ENCODE data around the gene LPAR6.

GRCh38 chr13:48431431-48431830, 18.5 kb upstream of the LPAR6 start:
- TF ChIP-seq EZH2 (IDR thresholded peaks at IDR 0.05; ENCODE audit: borderline replicate concordance, low read length) (no peak), CTCF (IDR thresholded peaks at IDR 0.05; ENCODE audit: low read length) (no peak)

Data from OCI-LY1 (cell line).